CD14-positive monocyte (primary cell): ENCODE data around the gene WWOX. TPM values are rescaled to one million over a fixed set of nuclear protein-coding genes. Genes with fewer than 3 reads are reported as not detected.

Experiments used
- DNase-seq, 3 donors: peaks; one replicate each; pipeline ENCODE4 v3.0.0-alpha.2; 2011 to 2022
- H2AFZ ChIP-seq: 2 replicates; pipeline ENCODE4 v1.6.0; 2012; ENCODE audit warnings: mild to moderate bottlenecking, low read depth, low read length, inconsistent platforms; ENCODE audit not compliant: insufficient read depth, poor library complexity, severe bottlenecking
- H3K27ac ChIP-seq, 2 donors: 1 replicate in 1 of 2; 2 replicates in 1 of 2; pipeline ENCODE4 v1.5.1; 2012 to 2013; ENCODE audit warnings: low read length in 2 of 2, control low read depth in 1 of 2, inconsistent platforms in 1 of 2, low read depth in 1 of 2, mild to moderate bottlenecking in 1 of 2
- H3K27me3 ChIP-seq, 2 donors: one replicate each; pipeline versions ENCODE4 v1.6.0 to v1.6.1; 2011 to 2013; ENCODE audit warnings: low read length in 2 of 2; ENCODE audit not compliant: control insufficient read depth in 2 of 2, insufficient read depth in 2 of 2
- H3K36me3 ChIP-seq, 2 donors: replicated peaks in 1 of 2; 1 replicate in 1 of 2; 2 replicates in 1 of 2; pipeline versions ENCODE4 v1.5.1 to v1.6.1; 2012 to 2013; ENCODE audit warnings: low read length in 2 of 2, control low read depth in 1 of 2, inconsistent platforms in 1 of 2, mild to moderate bottlenecking in 1 of 2; ENCODE audit not compliant: insufficient read depth in 2 of 2, control insufficient read depth in 1 of 2
- H3K4me1 ChIP-seq, 2 donors: 1 replicate in 1 of 2; 2 replicates in 1 of 2; pipeline versions ENCODE4 v1.5.1 to v1.6.1; 2012 to 2013; ENCODE audit warnings: low read length in 2 of 2, control low read depth in 1 of 2, inconsistent platforms in 1 of 2, mild to moderate bottlenecking in 1 of 2, moderate library complexity in 1 of 2; ENCODE audit not compliant: insufficient read depth in 2 of 2, control insufficient read depth in 1 of 2
- H3K4me2 ChIP-seq: replicated peaks from 2 replicates; pipeline ENCODE3; 2012; ENCODE audit warnings: low read length, moderate library complexity, mild to moderate bottlenecking; ENCODE audit not compliant: poor library complexity, severe bottlenecking; ENCODE audit errors: extremely low read depth
- H3K4me3 ChIP-seq, 3 experiments: fragments of 200-600 bp in 1 of 3; sonication (generic) in 1 of 3; replicated peaks in 1 of 3; 1 replicate in 2 of 3; 2 replicates in 1 of 3; pipeline ENCODE4 v1.5.1; 2011 to 2013; ENCODE audit warnings: low read length in 3 of 3, mild to moderate bottlenecking in 3 of 3, control low read depth in 2 of 3, low read depth in 2 of 3, inconsistent platforms in 1 of 3, moderate library complexity in 1 of 3
- H3K79me2 ChIP-seq: 2 replicates; pipeline ENCODE4 v1.6.0; 2012; ENCODE audit warnings: mild to moderate bottlenecking, control low read depth, inconsistent platforms, low read length, moderate library complexity; ENCODE audit not compliant: insufficient read depth
- H3K9ac ChIP-seq: 2 replicates; pipeline ENCODE4 v1.6.0; 2017; ENCODE audit warnings: low read length, mild to moderate bottlenecking; ENCODE audit not compliant: insufficient read depth, poor library complexity, severe bottlenecking
- H3K9me3 ChIP-seq, 2 donors: replicated peaks in 1 of 2; 1 replicate in 1 of 2; 2 replicates in 1 of 2; pipeline versions ENCODE4 v1.5.1 to v1.6.1; 2012 to 2013; ENCODE audit warnings: low read length in 2 of 2, control low read depth in 1 of 2; ENCODE audit not compliant: control insufficient read depth in 1 of 2, insufficient read depth in 1 of 2
- H4K20me1 ChIP-seq: 2 replicates; pipeline ENCODE4 v1.6.0; 2012; ENCODE audit warnings: mild to moderate bottlenecking, low read length, control low read depth, moderate library complexity; ENCODE audit not compliant: insufficient read depth
- H3K27ac Mint-ChIP-seq, 7 donors: one replicate each; pipeline ENCODE4 v1.8.0; 2020; ENCODE audit warnings: mild to moderate bottlenecking in 7 of 7, mixed read lengths in 7 of 7, moderate library complexity in 6 of 7, inconsistent platforms in 2 of 7
- H3K27me3 Mint-ChIP-seq, 3 donors: one replicate each; pipeline ENCODE4 v1.8.0; 2021 to 2022; ENCODE audit warnings: low read depth in 3 of 3, mild to moderate bottlenecking in 3 of 3, mixed read lengths in 3 of 3, moderate library complexity in 3 of 3, inconsistent platforms in 1 of 3
- H3K36me3 Mint-ChIP-seq, 2 donors: one replicate each; pipeline ENCODE4 v1.8.0; 2020; ENCODE audit warnings: mixed read lengths in 2 of 2, inconsistent platforms in 1 of 2, mild to moderate bottlenecking in 1 of 2
- H3K4me1 Mint-ChIP-seq: one replicate; pipeline ENCODE4 v1.8.0; 2020; ENCODE audit warnings: mild to moderate bottlenecking, mixed read lengths
- H3K4me3 Mint-ChIP-seq, 2 donors: one replicate each; pipeline ENCODE4 v1.8.0; 2020; ENCODE audit warnings: mild to moderate bottlenecking in 2 of 2, mixed read lengths in 2 of 2, moderate library complexity in 1 of 2
- H3K9me3 Mint-ChIP-seq, 7 donors: one replicate each; pipeline ENCODE4 v1.8.0; 2020 to 2022; ENCODE audit warnings: mixed read lengths in 7 of 7, mild to moderate bottlenecking in 6 of 7, moderate library complexity in 6 of 7, inconsistent platforms in 2 of 7
- WGBS: methylation state at CpG from one replicate; pipeline ENCODE4 v1.1.5; 2013; ENCODE audit warnings: missing lambda C conversion rate; ENCODE audit not compliant: insufficient coverage; 5-methylcytosine and 5-hydroxymethylcytosine counted together
- intact Hi-C, 2 donors: fragments of 100-400 bp; cut with micrococcal nuclease; formaldehyde crosslinking; loops; one replicate each; pipeline versions ENCODE4 v1.15.0 to v1.15.1; 2023
- polyA plus RNA-seq, 3 donors: library from polyadenylated mRNA; depleted of rRNA in 1 of 3; unstranded in 2 of 3; stranded (reverse) in 1 of 3; fragments of 300-500 nt in 2 of 3; fragments of >200 nt in 1 of 3; fragmentation: Illumina TruSeq in 2 of 3; gene quantifications; 1 replicate in 2 of 3; 2 replicates in 1 of 3; pipeline ENCODE4 v1.2.3, GENCODE V29; 2012 to 2021
- TF ChIP-seq, protein P1 (sequence below): fragments of 200-600 bp; IDR thresholded peaks from one replicate; pipeline ENCODE4 v1.8.0; 2022; ENCODE audit warnings: antibody characterized with exemption, mild to moderate bottlenecking

The WWOX gene
- polyA plus RNA-seq, 3 donors = 4.0 to 7.0 (median 6.3) TPM

DNA sequence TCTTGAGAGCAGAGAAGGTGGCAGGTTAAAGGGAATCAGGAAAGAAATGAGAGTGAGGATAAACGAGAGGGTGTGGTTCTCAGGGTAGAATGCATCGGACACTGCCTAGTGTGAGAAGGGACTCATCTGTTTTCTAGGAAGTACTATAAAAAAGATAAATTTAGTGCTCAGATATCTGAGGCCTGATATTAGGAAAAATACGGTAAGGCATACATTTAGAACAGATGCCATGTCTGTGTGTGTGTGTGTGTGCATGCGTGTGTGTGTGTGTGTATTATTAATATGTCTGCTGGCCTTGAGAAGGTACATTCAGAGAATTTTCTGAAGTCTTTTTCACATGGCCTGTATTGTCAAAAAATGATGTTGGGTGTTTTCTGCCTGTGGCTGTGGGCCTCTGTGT, 1086.3 kb downstream of the WWOX start:
- Histone ChIP-seq H3K4me2 (no peak overlapping the region), H4K20me1 (no peaks in the 10 kb centered on the region), H2AFZ (no peak overlapping the region), H3K27me3 (no peaks in the 10 kb centered on the region), H3K27ac (no peak overlapping the region), H3K9ac (no peak overlapping the region), H3K4me3 (no peak overlapping the region), H3K79me2 (no peaks in the 10 kb centered on the region), H3K9me3 (no peaks in the 10 kb centered on the region), H3K4me1 (no peaks in the 10 kb centered on the region), H3K36me3 (no peaks in the 10 kb centered on the region)
- H3K27me3 Mint-ChIP-seq = peaks cover 0 to 5% (median 5%) of the 10 kb centered on the region in 3 donors
- peaks cover 0 to 3% (median 0%) of the 10 kb centered on the region in 7 donors for H3K9me3 Mint-ChIP-seq
- no peak overlapping the region for H3K4me3 Mint-ChIP-seq
- peak overlapping the region in 1 of 7 donors; percentile 26 for H3K27ac Mint-ChIP-seq
- no peak for DNase-seq
- WGBS = 94% methylated on average over 4 of the region's 4 CpGs
- TF ChIP-seq, protein P1, sequence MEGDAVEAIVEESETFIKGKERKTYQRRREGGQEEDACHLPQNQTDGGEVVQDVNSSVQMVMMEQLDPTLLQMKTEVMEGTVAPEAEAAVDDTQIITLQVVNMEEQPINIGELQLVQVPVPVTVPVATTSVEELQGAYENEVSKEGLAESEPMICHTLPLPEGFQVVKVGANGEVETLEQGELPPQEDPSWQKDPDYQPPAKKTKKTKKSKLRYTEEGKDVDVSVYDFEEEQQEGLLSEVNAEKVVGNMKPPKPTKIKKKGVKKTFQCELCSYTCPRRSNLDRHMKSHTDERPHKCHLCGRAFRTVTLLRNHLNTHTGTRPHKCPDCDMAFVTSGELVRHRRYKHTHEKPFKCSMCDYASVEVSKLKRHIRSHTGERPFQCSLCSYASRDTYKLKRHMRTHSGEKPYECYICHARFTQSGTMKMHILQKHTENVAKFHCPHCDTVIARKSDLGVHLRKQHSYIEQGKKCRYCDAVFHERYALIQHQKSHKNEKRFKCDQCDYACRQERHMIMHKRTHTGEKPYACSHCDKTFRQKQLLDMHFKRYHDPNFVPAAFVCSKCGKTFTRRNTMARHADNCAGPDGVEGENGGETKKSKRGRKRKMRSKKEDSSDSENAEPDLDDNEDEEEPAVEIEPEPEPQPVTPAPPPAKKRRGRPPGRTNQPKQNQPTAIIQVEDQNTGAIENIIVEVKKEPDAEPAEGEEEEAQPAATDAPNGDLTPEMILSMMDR = no peak
- H3K36me3 Mint-ChIP-seq = no peaks in the 10 kb centered on the region
- intact Hi-C loops = loop anchor here in 1 of 2 donors (10.0 kb wide), 1 partner anchor 51 kb away; no protein-coding TSS in a partner anchor
- peaks cover 3% of the 10 kb centered on the region for H3K4me1 Mint-ChIP-seq

DNA sequence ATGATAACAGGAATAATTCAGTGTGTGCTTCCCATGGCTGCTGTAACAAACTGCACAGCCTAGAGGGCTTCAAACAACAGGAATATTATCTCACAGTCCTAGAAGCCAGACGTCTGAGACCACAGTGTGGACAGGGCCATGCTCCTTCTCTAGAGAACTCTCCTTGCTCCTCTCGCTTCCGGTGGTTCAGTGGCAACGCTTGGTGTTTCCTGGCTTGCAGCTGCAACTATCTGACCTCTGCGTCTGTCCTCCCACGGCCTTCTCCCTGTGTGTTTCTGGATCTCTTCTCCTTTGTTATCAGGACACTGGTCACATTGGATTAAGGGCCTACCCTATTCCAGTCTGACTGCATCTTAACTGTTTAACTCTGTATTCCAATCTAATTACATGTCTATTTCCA, 1086.7 kb downstream of the WWOX start:
- no peak overlapping the region for H3K27ac ChIP-seq
- H3K36me3 ChIP-seq = no peaks in the 10 kb centered on the region
- no peaks in the 10 kb centered on the region for H3K9me3 ChIP-seq
- H3K4me3 ChIP-seq = no peak overlapping the region
- DNase-seq = no peak
- H3K36me3 Mint-ChIP-seq = no peaks in the 10 kb centered on the region
- H3K4me3 Mint-ChIP-seq = no peak overlapping the region
- no peak overlapping the region for H2AFZ ChIP-seq
- WGBS = 88% methylated on average over 6 of the region's 6 CpGs
- H3K79me2 ChIP-seq = no peaks in the 10 kb centered on the region
- no peak overlapping the region for H3K9ac ChIP-seq
- H4K20me1 ChIP-seq = no peaks in the 10 kb centered on the region
- intact Hi-C loops = loop anchor here in 1 of 2 donors (10.0 kb wide), 1 partner anchor 51 kb away; no protein-coding TSS in a partner anchor
- H3K27me3 Mint-ChIP-seq = peaks cover 0 to 5% (median 5%) of the 10 kb centered on the region in 3 donors
- H3K27me3 ChIP-seq = no peaks in the 10 kb centered on the region
- H3K4me1 ChIP-seq = no peaks in the 10 kb centered on the region
- TF ChIP-seq, protein P1 = no peak
- peaks cover 3% of the 10 kb centered on the region for H3K4me1 Mint-ChIP-seq
- H3K9me3 Mint-ChIP-seq = peaks cover 0 to 3% (median 0%) of the 10 kb centered on the region in 7 donors
- no peak overlapping the region for H3K4me2 ChIP-seq
- no peak overlapping the region for H3K27ac Mint-ChIP-seq
